Endothelial cell of umbilical vein (primary cell): ENCODE data around the gene UBL7. TPM values are rescaled to one million over a fixed set of nuclear protein-coding genes. Genes with fewer than 3 reads are reported as not detected.

Experiments
- BruUV-seq: library from RNA; stranded (reverse); fragments of 400-500 nt; replicated peaks from 2 replicates; lab custom pipeline; 2021; lab: Mats Ljungman, UMichigan
- CTCF ChIA-PET: fragments of 300-600, 350-600 bp; sonication (Branson Sonifier 250); formaldehyde crosslinking; loops from one replicate; lab custom pipeline; 2021; ENCODE audit warnings: antibody characterized with exemption, inconsistent platforms; lab: Charles Lee
- POLR2A ChIA-PET: fragments of 300-600, 350-600 bp; sonication (Branson Sonifier 250); formaldehyde crosslinking; loops from one replicate; lab custom pipeline; 2021; ENCODE audit warnings: antibody characterized with exemption, inconsistent platforms; lab: Charles Lee
- DNase-seq: peaks from one replicate; pipeline ENCODE4 v3.0.0-alpha.2; 2011; ENCODE audit warnings: low read depth, low spot score
- FAIRE-seq: peaks from 2 replicates; lab custom pipeline; 2011; peaks lifted over from hg19 to GRCh38; lab: Jason Lieb, UNC
- H2AFZ ChIP-seq: 2 replicates; pipeline ENCODE4 v1.6.0; 2012; ENCODE audit warnings: low read depth, low read length, control low read depth, inconsistent platforms
- H3K27ac ChIP-seq: 2 replicates; pipeline ENCODE4 v1.5.1; 2011; ENCODE audit warnings: low read depth, mild to moderate bottlenecking, control low read depth, low read length, moderate library complexity; ENCODE audit not compliant: insufficient read depth
- H3K27me3 ChIP-seq, 2 experiments: 2 replicates each; pipeline versions ENCODE4 v1.6.0 to v1.6.1; 2011; ENCODE audit warnings: low read length in 2 of 2, mixed read lengths in 1 of 2; ENCODE audit not compliant: control insufficient read depth in 2 of 2, insufficient read depth in 2 of 2
- H3K36me3 ChIP-seq, 2 experiments: 2 replicates in 1 of 2; 3 replicates in 1 of 2; pipeline ENCODE4 v1.5.1; 2011; ENCODE audit warnings: low read length in 2 of 2, mild to moderate bottlenecking in 1 of 2, moderate library complexity in 1 of 2; ENCODE audit not compliant: control insufficient read depth in 2 of 2, insufficient read depth in 2 of 2; ENCODE audit errors: extremely low read depth in 1 of 2
- H3K4me1 ChIP-seq: 3 replicates; pipeline ENCODE4 v1.5.1; 2011; ENCODE audit warnings: mild to moderate bottlenecking, low read length; ENCODE audit not compliant: control insufficient read depth, insufficient read depth; ENCODE audit errors: extremely low read depth
- H3K4me2 ChIP-seq: 2 replicates; pipeline ENCODE4 v1.6.1; 2011; ENCODE audit warnings: low read length, control low read depth, mixed read lengths; ENCODE audit not compliant: insufficient read depth
- H3K4me3 ChIP-seq, 3 experiments: fragments of 200-600 bp in 1 of 3; sonication (generic), shearing (Covaris generic) in 1 of 3; replicated peaks in 1 of 3; 2 replicates each; pipeline ENCODE4 v1.5.1; 2011 to 2016; ENCODE audit warnings: control low read depth in 3 of 3, low read length in 3 of 3, mild to moderate bottlenecking in 2 of 3, inconsistent platforms in 1 of 3, low read depth in 1 of 3, moderate library complexity in 1 of 3; ENCODE audit not compliant: insufficient read depth in 1 of 3
- H3K79me2 ChIP-seq: 2 replicates; pipeline ENCODE4 v1.6.0; 2012; ENCODE audit warnings: low read length, inconsistent platforms; ENCODE audit not compliant: control insufficient read depth, insufficient read depth
- H3K9ac ChIP-seq: replicated peaks from 2 replicates; pipeline ENCODE3; 2011; ENCODE audit warnings: low read length, control low read depth; ENCODE audit not compliant: insufficient read depth; ENCODE audit errors: extremely low read depth
- H3K9me1 ChIP-seq: replicated peaks from 3 replicates; pipeline ENCODE4 v1.6.0; 2011; ENCODE audit warnings: mild to moderate bottlenecking, low read length; ENCODE audit not compliant: control insufficient read depth, insufficient read depth; ENCODE audit errors: extremely low read depth
- H3K9me3 ChIP-seq: replicated peaks from 2 replicates; pipeline ENCODE4 v1.5.1; 2012; ENCODE audit warnings: low read length, inconsistent platforms; ENCODE audit not compliant: control insufficient read depth, insufficient read depth
- H4K20me1 ChIP-seq: replicated peaks from 2 replicates; pipeline ENCODE3; 2011; ENCODE audit warnings: mild to moderate bottlenecking, low read length; ENCODE audit not compliant: control insufficient read depth, insufficient read depth; ENCODE audit errors: extremely low read depth
- EZH2 ChIP-seq: IDR thresholded peaks from 2 replicates; pipeline ENCODE4 v1.6.1; 2012; ENCODE audit warnings: borderline replicate concordance, low read depth, mild to moderate bottlenecking, moderate library complexity, low read length, inconsistent platforms; ENCODE audit not compliant: severe bottlenecking
- FOS ChIP-seq: IDR thresholded peaks from 2 replicates; pipeline ENCODE4 v1.6.1; 2011; ENCODE audit warnings: mild to moderate bottlenecking, low read length, moderate library complexity, borderline replicate concordance; ENCODE audit not compliant: insufficient read depth
- GATA2 ChIP-seq: IDR thresholded peaks from 2 replicates; pipeline ENCODE4 v1.7.0; 2011; ENCODE audit warnings: low read depth, mild to moderate bottlenecking, moderate library complexity, mixed read lengths, low read length; ENCODE audit not compliant: insufficient read length, insufficient read depth
- JUN ChIP-seq: IDR thresholded peaks from 2 replicates; pipeline ENCODE4 v1.6.1; 2011; ENCODE audit warnings: borderline replicate concordance, low read depth; ENCODE audit not compliant: insufficient read length, insufficient read depth
- MYC ChIP-seq: IDR thresholded peaks from one replicate; pipeline ENCODE4 v1.6.1; 2011; ENCODE audit warnings: mild to moderate bottlenecking, low read depth, low read length
- POLR2A ChIP-seq: IDR thresholded peaks from 2 replicates; pipeline ENCODE4 v1.6.1; 2012; ENCODE audit warnings: low read depth, mild to moderate bottlenecking, control low read depth, low read length
- POLR2AphosphoS5 ChIP-seq: IDR thresholded peaks from 2 replicates; pipeline ENCODE4 v1.6.1; 2012; ENCODE audit warnings: low read depth, mild to moderate bottlenecking, control low read depth, low read length, moderate library complexity; ENCODE audit not compliant: insufficient read depth
- dilution Hi-C: fragments of 300-500 bp; cut with MboI; formaldehyde crosslinking; loops from one replicate; pipeline ENCODE4 v1.15.0; 2019; ENCODE audit warnings: low sequenced_read_pairs; ENCODE audit not compliant: extremely low pct_ligation_motif_present
- intact Hi-C: fragments of 100-400 bp; cut with micrococcal nuclease; formaldehyde crosslinking; loops from one replicate; pipeline ENCODE4 v1.10.0; 2022
- polyA plus RNA-seq, 4 experiments: library from polyadenylated mRNA; depleted of rRNA in 3 of 4; stranded (reverse) in 3 of 4; unstranded in 1 of 4; fragments of >200 nt; gene quantifications; 2 replicates each; pipeline versions ENCODE4 v1.2.1 to v1.2.3, GENCODE V29; 2011 to 2012; ENCODE audit warnings: missing spikeins in 1 of 4
- total RNA-seq: library from RNA; stranded (reverse); gene quantifications from 2 replicates; pipeline ENCODE4 v1.2.3, GENCODE V29; 2021
- TF ChIP-seq, protein P1 (sequence below), 2 donors: IDR thresholded peaks; 1 replicate in 1 of 2; 2 replicates in 1 of 2; pipeline ENCODE4 v1.5.1; 2011; ENCODE audit warnings: low read length in 2 of 2, mild to moderate bottlenecking in 2 of 2, moderate library complexity in 2 of 2, control low read depth in 1 of 2, inconsistent platforms in 1 of 2, low read depth in 1 of 2; ENCODE audit not compliant: insufficient read depth in 1 of 2; ENCODE audit errors: extremely low read depth in 1 of 2
- TF ChIP-seq, protein P2 (sequence below): IDR thresholded peaks from 2 replicates; pipeline ENCODE4 v1.6.1; 2011; ENCODE audit not compliant: insufficient read depth, insufficient read length

Gene UBL7
- total and polyA plus RNA-seq, 2 donors (not counting 3 experiments of a cell fraction or from before 2014, with no cell fraction given), result 32.8 to 90.4 TPM

DNA sequence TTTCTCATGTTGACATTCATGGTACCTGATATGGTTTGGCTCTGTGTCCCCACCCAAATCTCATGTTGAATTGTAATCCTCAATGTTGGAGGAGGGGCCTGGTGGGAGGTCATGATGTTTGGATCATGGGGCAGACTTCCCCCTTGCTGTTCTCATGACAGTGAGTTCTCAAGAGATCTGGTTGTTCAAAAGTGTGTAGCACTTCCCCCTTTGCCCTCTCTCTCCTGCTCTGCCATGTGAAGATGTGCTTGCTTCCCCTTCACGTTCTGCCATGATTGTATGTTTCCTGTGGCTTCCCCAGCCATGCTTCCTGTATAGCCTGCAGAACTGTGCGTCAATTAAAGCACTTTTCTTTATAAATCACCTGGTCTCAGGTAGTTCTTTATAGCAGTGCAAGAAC is 3.3 kb upstream of the UBL7 start:
- Histone ChIP-seq H3K4me2 (no peak overlapping the region), H2AFZ (no peak overlapping the region), H3K27me3 (no peaks in the 10 kb centered on the region), H4K20me1 (no peaks in the 10 kb centered on the region), H3K9ac (no peak overlapping the region), H3K27ac (no peak overlapping the region), H3K36me3 (no peaks in the 10 kb centered on the region), H3K79me2 (peaks cover 4% of the 10 kb centered on the region), H3K4me1 (peaks cover 9% of the 10 kb centered on the region), H3K4me3 (no peak overlapping the region), H3K9me3 (no peaks in the 10 kb centered on the region), H3K9me1 (no peaks in the 10 kb centered on the region)
- CTCF ChIA-PET, result no interaction called here
- intact Hi-C loops, result no loop called here
- FAIRE-seq, result no peak
- POLR2A ChIA-PET, result no interaction called here
- dilution Hi-C loops, result no loop called here
- no peak for DNase-seq
- BruUV-seq, result no TSS peak
- no peak for TF ChIP-seq MYC
- TF ChIP-seq GATA2, result no peak
- no peak for TF ChIP-seq JUN

GRCh38 chr15:74463634-74464033 is 2.7 kb upstream of the UBL7 start:
- no peak overlapping the region for H3K9ac ChIP-seq
- intact Hi-C loops (no loop called here), dilution Hi-C loops (no loop called here)
- no peak for DNase-seq
- ChIA-PET POLR2A (no interaction called here), CTCF (no interaction called here)
- H3K27me3 ChIP-seq, result no peaks in the 10 kb centered on the region
- peaks cover 4% of the 10 kb centered on the region for H3K79me2 ChIP-seq
- BruUV-seq, result no TSS peak
- peaks cover 9% of the 10 kb centered on the region for H3K4me1 ChIP-seq
- H3K9me1 ChIP-seq, result no peaks in the 10 kb centered on the region
- no peak overlapping the region for H3K27ac ChIP-seq
- H3K36me3 ChIP-seq, result no peaks in the 10 kb centered on the region
- no peaks in the 10 kb centered on the region for H4K20me1 ChIP-seq
- FAIRE-seq, result no peak
- H3K4me3 ChIP-seq, result no peak overlapping the region
- TF ChIP-seq JUN (no peak), EZH2 (no peak), GATA2 (no peak), MYC (no peak), POLR2A (no peak), FOS (no peak), POLR2AphosphoS5 (no peak)
- TF ChIP-seq, protein P1, sequence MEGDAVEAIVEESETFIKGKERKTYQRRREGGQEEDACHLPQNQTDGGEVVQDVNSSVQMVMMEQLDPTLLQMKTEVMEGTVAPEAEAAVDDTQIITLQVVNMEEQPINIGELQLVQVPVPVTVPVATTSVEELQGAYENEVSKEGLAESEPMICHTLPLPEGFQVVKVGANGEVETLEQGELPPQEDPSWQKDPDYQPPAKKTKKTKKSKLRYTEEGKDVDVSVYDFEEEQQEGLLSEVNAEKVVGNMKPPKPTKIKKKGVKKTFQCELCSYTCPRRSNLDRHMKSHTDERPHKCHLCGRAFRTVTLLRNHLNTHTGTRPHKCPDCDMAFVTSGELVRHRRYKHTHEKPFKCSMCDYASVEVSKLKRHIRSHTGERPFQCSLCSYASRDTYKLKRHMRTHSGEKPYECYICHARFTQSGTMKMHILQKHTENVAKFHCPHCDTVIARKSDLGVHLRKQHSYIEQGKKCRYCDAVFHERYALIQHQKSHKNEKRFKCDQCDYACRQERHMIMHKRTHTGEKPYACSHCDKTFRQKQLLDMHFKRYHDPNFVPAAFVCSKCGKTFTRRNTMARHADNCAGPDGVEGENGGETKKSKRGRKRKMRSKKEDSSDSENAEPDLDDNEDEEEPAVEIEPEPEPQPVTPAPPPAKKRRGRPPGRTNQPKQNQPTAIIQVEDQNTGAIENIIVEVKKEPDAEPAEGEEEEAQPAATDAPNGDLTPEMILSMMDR (IDR thresholded peaks at IDR 0.05; ENCODE audit: extremely low read depth in 1 of 2, insufficient read depth in 1 of 2, low read depth in 1 of 2, low read length in 2 of 2), result no peak
- TF ChIP-seq, protein P2, sequence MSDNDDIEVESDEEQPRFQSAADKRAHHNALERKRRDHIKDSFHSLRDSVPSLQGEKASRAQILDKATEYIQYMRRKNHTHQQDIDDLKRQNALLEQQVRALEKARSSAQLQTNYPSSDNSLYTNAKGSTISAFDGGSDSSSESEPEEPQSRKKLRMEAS, result no peak
- no peak overlapping the region for H3K4me2 ChIP-seq
- H3K9me3 ChIP-seq, result no peaks in the 10 kb centered on the region
- no peak overlapping the region for H2AFZ ChIP-seq
